HEK293 (cell line): ENCODE results near the gene ALDOC.
A peak's percentile ranks its signal among the peaks of the same experiment; 100 is the strongest.

Experiments
- CTCF ChIA-PET: fragments of 350-600 bp; formaldehyde crosslinking; extraction: SDS; loops from one replicate; lab custom pipeline; 2021; ENCODE audit warnings: antibody characterized with exemption; lab: Yijun Ruan, JAX
- POLR2A ChIA-PET: fragments of 300-600 bp; formaldehyde crosslinking; extraction: SDS; loops from one replicate; lab custom pipeline; 2020; ENCODE audit warnings: antibody characterized with exemption, inconsistent platforms; lab: Yijun Ruan, JAX
- H3K27ac ChIP-seq: fragments of 200-500 bp; sonication (Bioruptor generic); 2 replicates; pipeline ENCODE4 v1.5.1; 2014; ENCODE audit warnings: low read depth, low read length, control low read depth, inconsistent platforms; ENCODE audit errors: extremely low read depth
- H3K36me3 ChIP-seq, 2 experiments: fragments of 200-500 bp in 1 of 2; sonication (Bioruptor generic) in 1 of 2; 1 replicate in 1 of 2; 2 replicates in 1 of 2; pipeline ENCODE4 v1.5.1; 2014 to 2017; ENCODE audit warnings: inconsistent platforms in 2 of 2, low read length in 2 of 2; ENCODE audit not compliant: control insufficient read depth in 2 of 2, insufficient read depth in 1 of 2
- H3K4me1 ChIP-seq: fragments of 200-500 bp; sonication (Bioruptor generic); 2 replicates; pipeline ENCODE4 v1.5.1; 2014; ENCODE audit warnings: mild to moderate bottlenecking, low read length, inconsistent platforms; ENCODE audit not compliant: control insufficient read depth, insufficient read depth
- H3K4me3 ChIP-seq: 2 replicates; pipeline ENCODE4 v1.5.1; 2011; ENCODE audit warnings: low read depth, mild to moderate bottlenecking, control low read depth, low read length, moderate library complexity
- H3K9me3 ChIP-seq: fragments of 200-500 bp; sonication (Bioruptor generic); 2 replicates; pipeline ENCODE4 v1.5.1; 2014; ENCODE audit warnings: low read depth, low read length, inconsistent platforms; ENCODE audit not compliant: control insufficient read depth, insufficient read depth
- BCL6B ChIP-seq: fragments of 450-650 bp; formaldehyde crosslinking; IDR thresholded peaks from 2 replicates; pipeline ENCODE4 v1.5.1; 2017; ENCODE audit warnings: missing biosample characterization, missing genetic modification characterization
- GLIS1 ChIP-seq: fragments of 450-650 bp; formaldehyde crosslinking; IDR thresholded peaks from 2 replicates; pipeline ENCODE4 v1.5.1; 2016; ENCODE audit warnings: missing biosample characterization, missing genetic modification characterization
- GLIS2 ChIP-seq: fragments of 450-650 bp; formaldehyde crosslinking; IDR thresholded peaks from 2 replicates; pipeline ENCODE4 v1.5.1; 2016; ENCODE audit warnings: missing biosample characterization, missing genetic modification characterization
- PRDM4 ChIP-seq: fragments of 450-650 bp; formaldehyde crosslinking; IDR thresholded peaks from 2 replicates; pipeline ENCODE4 v1.5.1; 2017; ENCODE audit warnings: missing biosample characterization, missing genetic modification characterization
- SETDB1 ChIP-seq: IDR thresholded peaks from one replicate; pipeline ENCODE4 v1.6.1; 2017; ENCODE audit warnings: mild to moderate bottlenecking, low read length, moderate library complexity, mixed read lengths; ENCODE audit not compliant: insufficient read length
- YY2 ChIP-seq: fragments of 450-650 bp; formaldehyde crosslinking; IDR thresholded peaks from 2 replicates; pipeline ENCODE4 v1.5.1; 2016; ENCODE audit warnings: missing biosample characterization, missing genetic modification characterization
- ZBTB49 ChIP-seq: fragments of 450-650 bp; formaldehyde crosslinking; IDR thresholded peaks from 2 replicates; pipeline ENCODE4 v1.5.1; 2016; ENCODE audit warnings: missing biosample characterization, missing genetic modification characterization, low read depth
- ZFP41 ChIP-seq: fragments of 450-650 bp; formaldehyde crosslinking; IDR thresholded peaks from 2 replicates; pipeline ENCODE4 v1.5.1; 2016; ENCODE audit warnings: missing biosample characterization, missing genetic modification characterization, borderline replicate concordance
- ZFP69B ChIP-seq: fragments of 450-650 bp; formaldehyde crosslinking; IDR thresholded peaks from 2 replicates; pipeline ENCODE4 v1.5.1; 2016; ENCODE audit warnings: missing biosample characterization, missing genetic modification characterization
- ZNF133 ChIP-seq: fragments of 450-650 bp; formaldehyde crosslinking; IDR thresholded peaks from 2 replicates; pipeline ENCODE4 v1.5.1; 2016; ENCODE audit warnings: missing biosample characterization, missing genetic modification characterization
- ZNF169 ChIP-seq: fragments of 450-650 bp; formaldehyde crosslinking; IDR thresholded peaks from 2 replicates; pipeline ENCODE4 v1.5.1; 2016; ENCODE audit warnings: missing biosample characterization, missing genetic modification characterization
- ZNF341 ChIP-seq: fragments of 450-650 bp; formaldehyde crosslinking; IDR thresholded peaks from 2 replicates; pipeline ENCODE4; 2016; ENCODE audit warnings: low read depth, missing biosample characterization, missing genetic modification characterization
- ZNF391 ChIP-seq: fragments of 450-650 bp; formaldehyde crosslinking; IDR thresholded peaks from 2 replicates; pipeline ENCODE4 v1.5.1; 2016; ENCODE audit warnings: low read depth, missing biosample characterization, missing genetic modification characterization, borderline replicate concordance
- ZNF398 ChIP-seq: fragments of 450-650 bp; formaldehyde crosslinking; IDR thresholded peaks from 2 replicates; pipeline ENCODE4 v1.5.1; 2017; ENCODE audit warnings: missing biosample characterization, missing genetic modification characterization
- ZNF416 ChIP-seq: fragments of 450-650 bp; formaldehyde crosslinking; IDR thresholded peaks from 2 replicates; pipeline ENCODE4 v1.5.1; 2016; ENCODE audit warnings: missing biosample characterization, missing genetic modification characterization
- ZNF449 ChIP-seq: fragments of 450-650 bp; formaldehyde crosslinking; IDR thresholded peaks from 2 replicates; pipeline ENCODE4 v1.5.1; 2017; ENCODE audit warnings: missing biosample characterization, mild to moderate bottlenecking, missing genetic modification characterization, moderate library complexity
- ZNF48 ChIP-seq: fragments of 450-650 bp; formaldehyde crosslinking; IDR thresholded peaks from 2 replicates; pipeline ENCODE4 v1.5.1; 2016; ENCODE audit warnings: missing biosample characterization, missing genetic modification characterization
- ZNF692 ChIP-seq: fragments of 450-650 bp; formaldehyde crosslinking; IDR thresholded peaks from 2 replicates; pipeline ENCODE4 v1.5.1; 2016; ENCODE audit warnings: missing biosample characterization, missing genetic modification characterization

ALDOC gene

GRCh38 chr17:28524476-28525424, 51.9 kb downstream of the ALDOC start:
- POLR2A ChIA-PET: no interaction called here
- peaks cover 5% of the 10 kb centered on the region; the same call in 1 of the 2 replicates for H3K4me1 ChIP-seq
- H3K4me3 ChIP-seq: no peak overlapping the region
- CTCF ChIA-PET: interaction anchor here (0.7 to 4.7 kb wide), 4 partner anchors 16 to 55 kb away, joined by 4 to 17 read pairs (median 5); no protein-coding TSS in a partner anchor
- H3K9me3 ChIP-seq: no peaks in the 10 kb centered on the region
- TF ChIP-seq GLIS2 (peak; percentile 36; the same call in 1 of the 2 replicates), ZNF391 (tag by site-specific recombination) (no peak), PRDM4 (tag by site-specific recombination) (no peak), ZNF398 (tag by site-specific recombination) (peak; percentile 41; the same call in 1 of the 2 replicates), GLIS1 (tag by site-specific recombination) (peak; percentile 65)
- H3K36me3 ChIP-seq: no peaks in the 10 kb centered on the region
- 0 out of 2 replicates have a peak overlapping the region, but pooled peaks have one; percentile 7 for H3K27ac ChIP-seq

- ChIA-PET CTCF (interaction anchor here (0.7 kb wide), 1 partner anchor 54 kb away, joined by 4 read pairs; no protein-coding TSS in a partner anchor), POLR2A (no interaction called here)
- no peaks in the 10 kb centered on the region for H3K9me3 ChIP-seq
- no peaks in the 10 kb centered on the region for H3K36me3 ChIP-seq
- TF ChIP-seq ZNF133 (tag by site-specific recombination): no peak
- no peak for TF ChIP-seq SETDB1
- TF ChIP-seq ZFP69B: peak; percentile 76
- TF ChIP-seq GLIS1 (tag by site-specific recombination): peak; percentile 62
- TF ChIP-seq ZNF692: peak; percentile 57
- TF ChIP-seq ZNF416 (tag by site-specific recombination): no peak
- TF ChIP-seq ZNF48 (tag by site-specific recombination): no peak
- TF ChIP-seq ZFP41 (tag by site-specific recombination): no peak
- TF ChIP-seq ZNF449 (tag by site-specific recombination): no peak
- no peak for TF ChIP-seq ZBTB49 (tag by site-specific recombination)
- no peak for TF ChIP-seq BCL6B (tag by site-specific recombination)
- no peak for TF ChIP-seq YY2 (tag by site-specific recombination)
- no peak for TF ChIP-seq ZNF341 (tag by site-specific recombination)
- no peak for TF ChIP-seq ZNF169 (tag by site-specific recombination)
- H3K4me1 ChIP-seq: peaks cover 5% of the 10 kb centered on the region; the same call in 1 of the 2 replicates
- H3K4me3 ChIP-seq: no peak overlapping the region
- H3K27ac ChIP-seq: no peak overlapping the region
Measured at GRCh38 chr17:28523876-28524275, 52.8 kb downstream of the ALDOC start.
